ENCODE measurements around the gene TCEAL2.
"Not testable (repeated sequence)": the region's sequence is repeated elsewhere in the genome, so short reads cannot be mapped to it uniquely, and the experiment has no call there.

- TF ChIP-seq CTCF (conservative IDR thresholded peaks at IDR 0.05; ENCODE audit: low read depth, low read length); EZH2 (IDR thresholded peaks at IDR 0.05; ENCODE audit: low read length, unreplicated experiment): not testable (repeated sequence)
Measured at GRCh38 chrX:102125014-102125413, 465 bp upstream of the TCEAL2 start.

Data from PC-3 (cell line).